GM21423 (cell line): Measurements from ENCODE around the gene ATP2C2.

Experiments used
- ATAC-seq: cut with Tn5 transposase; IDR thresholded peaks from one replicate; pipeline ENCODE4 v1.9.1; 2021; ENCODE audit warnings: mild to moderate bottlenecking, moderate library complexity; ENCODE audit not compliant: unreplicated experiment

ATP2C2 gene

DNA sequence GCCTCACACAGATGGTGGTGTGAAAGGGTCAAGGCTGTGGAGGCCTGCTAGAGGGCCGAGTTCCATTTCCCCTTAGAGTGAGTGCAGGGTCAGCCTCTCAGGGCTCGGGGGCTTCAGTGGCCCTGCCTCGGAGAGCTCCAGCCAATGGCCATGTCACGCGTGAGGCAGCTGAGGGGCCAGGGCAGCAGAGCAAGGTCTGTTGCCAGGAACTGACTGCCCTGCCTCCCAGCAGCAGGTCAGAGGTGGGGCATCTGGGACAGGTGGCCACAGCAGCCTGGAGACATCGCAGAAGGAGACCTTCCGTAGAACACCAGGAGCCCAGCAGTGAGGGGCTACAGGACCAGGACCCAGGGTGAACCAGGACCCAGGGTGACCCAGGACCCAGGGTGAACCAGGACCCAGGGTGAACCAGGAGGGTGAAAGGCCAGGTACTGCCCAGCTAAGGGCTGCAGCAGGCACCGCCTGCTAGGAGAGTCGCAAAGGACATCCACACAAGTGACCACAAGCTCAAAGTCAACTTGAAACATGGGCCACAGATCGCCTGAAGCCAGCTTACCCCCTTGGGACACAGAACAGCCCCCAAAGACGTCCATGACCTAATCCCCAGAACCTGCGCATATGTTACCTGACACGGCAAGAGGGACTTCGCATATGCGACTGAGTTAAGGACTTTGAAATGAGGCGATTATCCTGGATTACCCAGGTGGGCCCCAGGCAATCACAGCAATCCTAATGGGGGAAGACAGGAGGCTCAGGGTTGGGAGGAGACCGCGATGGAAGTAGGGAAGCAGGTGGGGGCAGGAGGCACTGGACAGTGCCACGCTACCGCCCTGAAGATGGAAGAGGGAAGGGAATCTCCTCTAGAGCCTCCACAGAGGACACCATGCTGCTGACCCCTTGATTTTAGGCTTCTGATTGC lies 141.0 kb downstream of the ATP2C2 start:
- no peak for ATAC-seq

DNA sequence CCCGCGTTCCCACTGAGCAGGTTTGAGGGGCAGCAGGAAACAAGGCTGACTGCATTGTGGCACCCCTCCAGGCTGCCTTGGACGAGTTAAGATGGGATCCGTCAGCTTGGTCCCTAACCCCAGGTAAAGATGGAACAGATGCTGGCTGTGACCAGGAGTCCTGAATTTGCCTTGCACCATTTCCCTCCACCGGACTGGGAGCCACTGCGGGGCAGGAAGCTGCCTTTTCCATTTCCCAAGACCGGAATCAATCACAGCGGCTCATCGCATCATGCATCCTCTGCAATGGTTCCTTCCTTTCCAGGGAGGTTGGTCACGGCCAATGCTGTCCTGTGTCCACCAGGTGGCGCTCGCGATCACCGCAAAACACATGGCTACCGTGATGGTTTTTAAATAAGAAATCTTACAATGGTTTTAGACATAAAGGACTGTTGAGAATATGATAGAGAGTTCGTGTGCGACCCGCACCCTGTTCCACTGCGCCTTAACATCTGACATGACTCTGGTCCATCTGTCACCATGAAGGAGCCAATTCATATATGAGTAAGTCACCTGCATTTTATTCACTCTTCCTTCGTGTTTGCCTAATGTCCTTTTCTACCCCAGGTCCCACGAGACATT lies 143.0 kb downstream of the ATP2C2 start:
- ATAC-seq = no peak

DNA sequence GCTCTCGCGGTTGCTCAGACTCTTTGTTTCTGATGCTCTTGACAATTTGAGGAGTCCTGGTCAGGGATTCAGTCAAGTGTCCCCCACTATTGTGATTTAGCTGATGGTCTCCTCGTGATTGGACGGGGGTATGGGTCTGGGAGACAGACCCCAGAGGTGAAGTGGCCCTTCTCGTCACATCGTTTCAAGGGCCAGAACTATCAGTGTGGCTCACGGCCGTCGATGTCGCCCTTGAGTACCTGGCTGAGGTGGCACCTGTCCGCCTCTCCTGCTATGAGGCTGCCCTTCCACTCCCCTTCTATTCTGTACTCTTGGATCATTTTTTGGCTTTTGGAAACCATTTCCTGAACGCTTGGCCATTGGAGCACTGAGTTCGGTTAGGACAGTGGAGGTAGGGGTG lies 143.5 kb downstream of the ATP2C2 start:
- no peak for ATAC-seq

DNA sequence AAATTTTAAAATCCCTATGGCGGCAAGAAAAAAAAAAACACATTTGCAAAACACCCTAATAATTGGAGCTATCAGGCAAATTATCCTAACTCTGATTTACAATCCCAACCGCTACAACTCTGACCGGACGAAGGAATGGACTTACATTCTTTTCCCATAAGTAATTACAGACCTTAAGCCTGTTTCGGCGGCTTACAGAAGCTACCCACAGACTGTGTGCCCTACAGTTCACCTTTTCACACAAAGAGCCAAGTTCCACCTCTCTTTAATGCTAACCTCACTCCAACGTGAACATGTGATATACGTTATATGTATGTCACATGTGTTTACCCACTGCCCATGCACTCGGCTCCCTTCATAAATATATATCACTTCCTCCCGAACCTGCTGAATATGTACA lies 144.8 kb downstream of the ATP2C2 start:
- ATAC-seq = no peak

DNA sequence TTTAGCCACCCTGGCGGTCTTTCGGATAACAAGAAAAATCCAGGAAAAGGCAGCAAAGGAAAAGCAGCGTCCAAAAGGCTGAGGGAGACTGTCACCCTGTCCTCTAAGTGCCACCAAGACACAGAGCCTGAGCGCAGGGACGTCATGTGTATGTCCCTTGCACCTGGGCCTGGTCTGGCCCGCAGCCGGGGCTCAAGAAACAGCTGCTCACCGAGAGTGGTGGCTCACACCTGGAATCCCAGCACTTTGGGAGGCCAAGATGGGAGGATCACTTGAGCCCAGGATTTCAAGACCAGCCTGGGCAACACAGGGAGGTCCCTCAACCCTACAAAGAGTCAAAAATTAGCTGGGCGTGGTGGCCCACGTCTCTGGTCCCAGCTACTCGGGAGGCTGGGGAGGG lies 145.3 kb downstream of the ATP2C2 start:
- ATAC-seq = no peak
